GM19023 (cell line): ENCODE measurements around the gene PTHLH.

ENCODE experiments used
- ATAC-seq: cut with Tn5 transposase; IDR thresholded peaks from one replicate; pipeline ENCODE4 v1.9.1; 2021; ENCODE audit warnings: mild to moderate bottlenecking, moderate library complexity; ENCODE audit not compliant: unreplicated experiment

The PTHLH gene

DNA sequence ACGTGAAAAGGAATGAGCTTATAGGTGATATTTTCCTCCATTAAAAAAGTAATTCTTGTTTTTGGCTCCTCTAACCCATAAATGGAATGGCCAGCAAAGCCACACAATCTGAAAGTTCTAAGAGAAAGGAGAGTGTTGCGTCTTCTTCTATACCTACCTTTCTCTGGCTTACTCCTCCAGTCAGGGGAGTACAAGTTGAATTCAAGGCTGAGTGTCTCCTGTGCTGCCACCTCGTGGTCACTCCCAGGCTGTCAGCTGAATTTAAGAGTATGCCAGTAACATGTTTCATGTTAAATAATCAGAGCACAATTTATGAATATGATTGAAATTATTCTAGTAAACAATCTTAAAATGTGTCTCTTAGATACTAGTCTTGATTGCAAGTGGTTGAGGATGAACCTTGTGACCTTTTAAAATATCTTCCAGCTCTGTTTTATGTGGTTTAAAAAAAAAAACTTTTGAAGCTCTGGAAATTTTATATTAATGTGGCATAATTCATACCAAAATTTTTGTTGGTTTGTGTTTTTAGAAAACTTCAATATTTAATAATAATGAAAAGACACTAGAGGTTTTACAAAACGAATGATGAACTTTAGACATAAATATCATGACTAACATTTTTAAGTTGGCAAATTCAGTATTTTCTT lies 31.7 kb downstream of the PTHLH start:
- ATAC-seq, result no peak

DNA sequence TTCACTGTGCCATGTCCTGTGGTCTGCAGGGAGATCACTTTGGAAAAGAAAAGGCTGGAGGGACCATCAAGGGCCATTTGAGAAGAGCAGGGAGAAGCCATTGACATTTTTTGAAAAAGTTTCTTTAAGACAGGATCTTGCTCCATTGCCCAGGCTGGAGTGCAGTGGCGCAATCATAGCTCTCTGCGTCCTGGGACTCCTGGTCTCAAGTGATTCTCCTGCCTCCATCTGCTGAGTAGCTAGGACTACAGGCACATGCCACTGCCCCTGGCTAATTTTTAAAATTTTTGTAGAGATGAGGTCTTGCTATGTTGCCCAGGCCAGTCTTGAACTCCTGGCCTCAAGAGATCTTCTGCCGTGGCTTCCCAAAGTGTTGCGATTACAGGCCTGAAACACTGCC lies 32.3 kb downstream of the PTHLH start:
- no peak for ATAC-seq

DNA sequence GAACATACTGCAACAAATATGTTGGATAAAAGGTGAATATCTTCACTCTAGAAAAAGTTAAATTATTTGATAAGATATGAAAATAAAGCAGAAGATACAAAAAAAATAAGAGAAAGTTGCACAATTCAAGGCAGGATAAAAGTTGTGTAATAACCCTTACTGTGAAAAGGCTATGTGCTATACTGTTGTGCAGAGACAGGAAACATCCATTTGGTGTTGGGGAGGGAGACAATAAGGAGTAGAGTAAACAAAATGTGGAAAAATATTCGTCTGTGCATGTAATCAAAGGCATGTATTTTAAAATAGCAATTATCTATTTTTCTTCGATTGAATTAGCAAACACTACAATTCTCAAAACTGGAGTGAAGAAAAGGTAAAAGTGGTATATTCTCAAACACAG lies 34.8 kb downstream of the PTHLH start:
- ATAC-seq, result no peak

DNA sequence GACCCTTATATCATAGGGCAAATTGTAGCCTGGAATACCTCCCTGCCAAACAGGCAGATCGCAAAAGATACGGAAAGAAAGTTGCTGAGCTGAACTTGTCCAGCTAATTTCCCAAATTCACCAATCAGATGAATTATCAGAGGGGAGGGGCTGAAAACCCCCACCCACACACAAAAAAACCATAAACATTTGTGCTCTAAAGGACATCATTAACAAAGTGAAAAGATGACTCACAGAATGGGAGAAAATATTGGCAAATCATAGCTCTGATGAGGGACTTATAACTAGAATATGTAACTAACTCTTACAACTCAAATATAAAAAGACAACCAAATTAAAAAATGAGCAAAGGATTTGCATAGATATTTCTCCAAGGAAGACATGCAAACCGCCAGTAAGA lies 36.3 kb downstream of the PTHLH start:
- no peak for ATAC-seq

DNA sequence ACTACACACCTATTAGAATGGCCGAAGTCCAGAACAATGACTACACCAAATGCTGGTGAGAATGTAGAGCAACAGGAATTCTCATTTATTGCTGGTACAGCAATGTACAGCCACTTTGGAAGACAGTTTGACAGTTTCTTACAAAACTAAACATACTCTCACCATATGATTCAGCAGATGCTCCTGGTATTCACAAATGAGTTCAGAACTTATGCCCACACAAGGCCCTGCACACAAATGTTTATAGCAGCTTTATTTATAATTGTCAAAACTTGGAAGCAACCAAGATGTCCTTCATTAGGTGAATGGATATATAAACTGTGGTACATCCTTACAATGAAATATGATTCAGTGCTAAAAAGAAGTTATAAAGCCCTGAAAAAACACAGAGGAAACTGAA lies 38.3 kb downstream of the PTHLH start:
- no peak for ATAC-seq

DNA sequence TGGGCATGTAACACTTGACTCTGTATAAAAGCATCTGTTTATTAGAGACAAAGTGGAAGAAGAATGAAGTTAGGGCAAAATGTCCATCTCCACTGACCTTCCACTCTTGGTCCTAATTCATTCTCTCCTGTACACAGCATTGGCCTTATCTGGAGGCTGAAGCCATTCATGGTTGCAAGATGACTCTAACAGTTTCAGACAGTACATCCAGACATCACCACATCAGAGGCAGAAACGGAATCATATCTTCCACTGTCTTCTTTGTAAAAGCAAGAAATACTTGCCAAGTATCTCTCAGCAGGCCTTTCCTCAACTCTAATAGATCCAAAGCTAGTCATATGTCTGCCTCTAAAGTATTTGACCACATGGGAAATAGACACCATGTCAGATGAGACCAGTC lies 41.1 kb downstream of the PTHLH start:
- no peak for ATAC-seq

DNA sequence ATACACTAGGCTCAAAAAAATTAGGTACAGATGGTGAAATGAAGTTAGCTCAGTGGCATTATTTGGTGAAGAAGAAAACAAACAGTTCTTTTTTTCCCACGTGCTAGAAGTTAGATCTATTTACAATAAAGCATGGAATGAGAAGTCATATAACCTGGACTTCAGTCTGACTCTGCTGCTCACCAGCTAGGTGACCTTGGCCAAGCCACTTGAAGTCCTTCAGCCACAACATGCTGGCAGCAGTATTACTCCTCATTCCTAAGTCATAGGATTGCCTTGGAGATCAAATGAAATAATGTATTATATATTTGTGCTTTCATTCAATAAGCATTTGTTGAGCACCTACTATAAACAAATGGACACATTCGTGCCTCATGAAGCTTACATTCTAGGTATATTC lies 45.2 kb downstream of the PTHLH start:
- no peak for ATAC-seq

DNA sequence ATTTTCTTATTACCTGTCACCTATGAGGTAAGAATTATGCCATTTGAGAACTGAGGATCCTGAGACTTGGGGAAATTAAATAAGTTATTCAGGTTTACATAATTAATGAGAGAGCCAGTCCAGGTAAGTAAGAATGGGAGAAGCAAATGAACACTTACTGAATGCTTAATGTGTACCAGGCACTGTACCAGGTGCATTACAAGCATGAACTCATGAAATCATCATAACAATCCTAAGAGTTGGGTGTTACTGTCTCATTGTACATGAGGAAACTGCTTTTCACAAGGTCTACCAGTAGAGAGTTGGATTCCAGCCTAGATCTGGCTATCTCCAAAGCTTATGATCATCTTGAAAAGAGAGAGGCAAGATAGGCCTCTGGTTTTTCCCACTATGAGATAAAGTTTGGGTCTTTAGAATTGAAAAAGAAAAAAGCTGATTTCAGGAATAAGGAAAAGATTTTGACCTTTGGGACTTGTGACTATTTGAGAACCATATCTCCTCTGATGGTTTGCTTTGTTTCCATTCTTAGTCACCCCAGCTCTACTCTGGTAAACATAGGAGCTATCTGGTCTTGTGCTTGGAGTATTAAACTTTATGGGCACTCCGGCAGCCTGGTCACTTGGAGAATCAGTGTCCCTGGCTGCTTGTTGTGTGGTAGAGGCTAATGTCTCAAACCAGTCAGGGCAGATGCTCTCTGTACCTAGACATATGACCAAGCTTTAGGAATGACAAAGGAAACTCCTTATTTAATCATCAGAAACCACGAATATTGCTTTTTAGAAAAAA lies 48.0 kb downstream of the PTHLH start:
- ATAC-seq, result no peak

DNA sequence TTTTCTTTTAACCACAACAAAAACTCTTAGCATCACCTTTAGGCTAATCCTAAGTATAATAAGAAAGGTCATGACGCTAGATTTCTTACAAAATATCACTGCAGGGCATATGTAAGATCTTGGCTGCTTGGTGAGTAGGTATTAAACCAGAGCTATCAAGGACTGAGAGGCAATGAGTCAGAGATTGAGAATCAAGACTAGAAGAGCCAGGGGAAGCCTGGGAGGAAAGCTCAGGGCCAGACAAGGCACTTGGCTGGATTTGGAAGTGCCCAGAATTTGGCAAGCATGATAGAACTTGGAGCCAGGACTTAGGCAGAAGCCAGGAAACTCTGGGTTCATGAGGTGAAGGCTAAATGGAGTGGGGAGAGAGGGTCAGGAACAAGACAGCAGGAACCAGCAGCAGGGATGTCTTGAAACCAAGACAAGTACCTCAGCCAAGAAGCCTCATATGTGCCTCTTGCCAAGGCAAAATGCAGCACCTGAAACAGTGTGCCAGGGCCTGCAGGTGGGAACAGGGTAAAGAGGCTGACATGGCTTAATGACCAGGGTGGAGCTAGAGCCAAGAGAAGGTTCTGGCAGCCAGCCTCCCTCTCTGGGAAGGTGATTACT lies 49.9 kb downstream of the PTHLH start:
- no peak for ATAC-seq

DNA sequence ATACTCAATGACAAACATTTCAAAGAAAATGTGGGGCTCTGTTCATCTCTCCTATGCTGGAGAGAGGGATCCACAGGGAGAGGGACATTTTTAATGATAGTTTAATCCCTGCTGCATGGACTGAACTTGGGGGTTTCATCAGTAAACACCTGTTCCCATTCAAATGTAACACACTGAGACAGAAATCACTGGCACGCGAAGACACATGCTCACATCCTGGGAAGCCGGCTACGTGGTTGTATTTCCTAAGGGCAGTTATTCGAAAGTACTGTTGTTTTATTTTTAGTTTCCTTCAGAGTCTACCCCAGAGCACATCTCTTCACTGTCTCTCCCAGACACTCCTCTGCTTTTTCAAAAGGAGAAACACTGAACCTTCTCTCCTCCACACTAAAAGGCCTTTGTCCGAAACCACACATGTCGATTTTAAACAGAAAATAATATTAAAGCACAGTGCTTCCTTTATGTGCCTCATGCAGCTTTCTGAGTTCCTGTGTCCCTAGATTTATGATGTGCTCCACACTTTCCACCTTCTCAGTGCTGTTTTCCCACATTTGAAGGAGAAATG lies 52.8 kb downstream of the PTHLH start:
- no peak for ATAC-seq

DNA sequence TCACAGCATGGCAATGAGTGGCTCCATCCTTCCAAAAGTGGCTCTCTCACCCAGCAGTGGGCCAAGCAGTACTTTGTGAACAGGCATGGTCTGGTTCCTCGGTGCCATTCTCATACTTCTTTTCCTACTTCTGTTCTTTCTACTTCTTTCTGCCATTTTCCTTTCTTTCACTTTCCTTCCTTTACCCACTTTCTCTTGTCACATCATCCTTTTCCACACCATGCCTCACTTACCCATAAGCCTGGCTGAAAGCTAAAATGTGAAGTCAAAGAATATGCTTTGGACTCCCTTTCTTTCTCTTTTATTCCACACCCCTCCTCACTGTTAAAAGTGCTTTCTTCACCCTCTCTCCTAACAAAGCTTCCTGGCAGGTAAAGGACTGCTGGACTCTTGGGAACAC lies 57.0 kb downstream of the PTHLH start:
- no peak for ATAC-seq

DNA sequence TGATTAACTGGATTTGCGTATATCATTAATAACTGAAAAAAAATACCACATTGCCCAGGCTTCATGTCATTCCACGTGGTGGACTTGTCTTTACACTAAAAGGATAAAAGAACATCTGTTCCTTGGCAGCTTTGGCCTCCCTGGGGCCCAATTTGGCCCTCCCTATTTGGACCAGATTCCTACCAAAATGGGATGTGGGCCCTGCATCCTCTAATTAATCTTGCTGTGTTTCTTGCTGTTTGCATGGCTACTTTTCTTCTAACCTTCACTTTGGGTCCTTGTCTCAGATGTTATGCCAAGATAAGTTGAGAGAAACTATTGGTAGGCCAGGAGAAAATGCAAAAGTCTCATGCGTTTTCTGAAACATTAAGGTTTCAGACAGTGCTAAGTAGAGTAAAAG lies 57.5 kb downstream of the PTHLH start:
- no peak for ATAC-seq

DNA sequence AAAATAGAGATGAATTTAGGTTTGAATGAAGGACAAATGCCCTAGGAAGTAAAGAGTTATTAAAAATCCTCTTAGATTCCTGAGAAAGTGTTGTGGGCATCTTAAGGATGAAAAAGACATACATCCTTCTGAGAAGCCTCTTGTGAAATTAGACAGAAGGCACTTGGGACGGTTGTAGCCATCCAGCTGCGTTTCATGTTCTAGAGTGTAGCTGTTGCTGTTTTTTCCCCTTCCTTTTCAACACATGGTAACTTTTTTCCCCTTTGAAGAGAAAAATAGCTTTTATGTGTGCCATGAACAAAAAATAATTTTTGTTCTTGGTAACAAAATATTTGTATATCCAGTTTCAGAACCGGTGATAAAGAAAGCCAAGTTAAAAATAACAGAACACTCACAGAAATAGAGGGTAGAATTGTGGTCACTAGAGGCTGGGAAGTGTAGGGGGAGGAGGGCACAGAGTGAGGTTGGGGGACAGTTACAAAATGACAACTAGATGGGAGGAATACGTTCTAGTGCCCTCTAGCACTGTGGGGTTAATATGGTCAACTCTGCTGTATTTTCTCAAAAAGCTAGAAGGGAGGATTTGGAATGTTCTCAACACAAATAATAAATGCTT lies 58.4 kb downstream of the PTHLH start:
- ATAC-seq, result no peak

DNA sequence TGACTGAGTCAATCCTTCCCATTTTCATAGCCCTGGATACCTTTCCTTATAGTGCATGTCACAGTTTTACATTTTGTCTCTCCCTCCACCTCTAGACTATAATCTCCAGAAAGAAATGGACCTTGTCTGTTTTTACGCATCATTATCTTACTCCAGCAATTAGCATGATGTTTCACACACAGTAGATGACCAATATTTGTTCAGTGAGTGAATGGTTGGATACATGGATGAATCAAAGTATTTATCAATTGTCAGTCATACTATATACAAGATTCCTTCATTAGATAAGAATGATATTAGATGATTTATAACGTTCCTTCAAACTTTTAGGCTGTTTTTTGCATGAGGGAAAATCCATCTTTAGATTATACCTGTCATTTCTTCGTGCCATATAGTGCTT lies 61.1 kb downstream of the PTHLH start:
- no peak for ATAC-seq
